ENCODE data around the gene AIPL1.

The AIPL1 gene

GRCh38 chr17:6467567-6467966 lies 32.6 kb upstream of the AIPL1 start:
- no peak for DNase-seq

GRCh38 chr17:6465206-6466003 lies 30.5 kb upstream of the AIPL1 start:
- no peak for DNase-seq

- DNase-seq: no peak
These were observed 29.6 kb upstream of the AIPL1 start for GRCh38 chr17:6464446-6465041.

GRCh38 chr17:6463616-6464445 lies 28.9 kb upstream of the AIPL1 start:
- no peak for DNase-seq

- no peak for DNase-seq
These were observed 27.8 kb upstream of the AIPL1 start for GRCh38 chr17:6462692-6463091.

GRCh38 chr17:6461792-6462524 lies 27.0 kb upstream of the AIPL1 start:
- no peak for DNase-seq

GRCh38 chr17:6461246-6461645 lies 26.3 kb upstream of the AIPL1 start:
- DNase-seq: no peak

- DNase-seq: no peak
These were observed 25.7 kb upstream of the AIPL1 start for GRCh38 chr17:6460531-6461161.

- no peak for DNase-seq
These were observed 23.6 kb upstream of the AIPL1 start for GRCh38 chr17:6458460-6458950.

- DNase-seq: no peak
These were observed 23.0 kb upstream of the AIPL1 start for GRCh38 chr17:6457688-6458459.

- no peak for DNase-seq
These were observed 22.2 kb upstream of the AIPL1 start for GRCh38 chr17:6456914-6457687.

- DNase-seq: no peak
These were observed 21.4 kb upstream of the AIPL1 start for GRCh38 chr17:6456321-6456720.

- DNase-seq: peak in 2 of 56 donors; percentile 11 to 42
These were observed 20.4 kb upstream of the AIPL1 start for GRCh38 chr17:6455321-6455705.

GRCh38 chr17:6454495-6455320 lies 19.8 kb upstream of the AIPL1 start:
- no peak for DNase-seq

- DNase-seq: no peak
These were observed 18.5 kb upstream of the AIPL1 start for GRCh38 chr17:6453279-6454024.

- no peak for DNase-seq
These were observed 17.7 kb upstream of the AIPL1 start for GRCh38 chr17:6452471-6453266.

Measured in amygdala (tissue), 56 donors.